GM12801 (cell line): ENCODE data around the gene FAM156A.
"Not testable (repeated sequence)": the region's sequence is repeated elsewhere in the genome, so short reads cannot be mapped to it uniquely, and the experiment has no call there.

Experiments used
- TF ChIP-seq, protein P1 (sequence below): IDR thresholded peaks from one replicate; pipeline ENCODE4 v1.5.1; 2011; ENCODE audit warnings: control low read depth; ENCODE audit not compliant: insufficient read length; ENCODE audit errors: extremely low read depth

Gene FAM156A

GRCh38 chrX:52958113-52958959, at the start of gene FAM156A:
TSS of gene FAM156A (minus strand) at chrX:52958518. CDS start at chrX:52948588, 9,930 bp downstream.
- TF ChIP-seq, protein P1, sequence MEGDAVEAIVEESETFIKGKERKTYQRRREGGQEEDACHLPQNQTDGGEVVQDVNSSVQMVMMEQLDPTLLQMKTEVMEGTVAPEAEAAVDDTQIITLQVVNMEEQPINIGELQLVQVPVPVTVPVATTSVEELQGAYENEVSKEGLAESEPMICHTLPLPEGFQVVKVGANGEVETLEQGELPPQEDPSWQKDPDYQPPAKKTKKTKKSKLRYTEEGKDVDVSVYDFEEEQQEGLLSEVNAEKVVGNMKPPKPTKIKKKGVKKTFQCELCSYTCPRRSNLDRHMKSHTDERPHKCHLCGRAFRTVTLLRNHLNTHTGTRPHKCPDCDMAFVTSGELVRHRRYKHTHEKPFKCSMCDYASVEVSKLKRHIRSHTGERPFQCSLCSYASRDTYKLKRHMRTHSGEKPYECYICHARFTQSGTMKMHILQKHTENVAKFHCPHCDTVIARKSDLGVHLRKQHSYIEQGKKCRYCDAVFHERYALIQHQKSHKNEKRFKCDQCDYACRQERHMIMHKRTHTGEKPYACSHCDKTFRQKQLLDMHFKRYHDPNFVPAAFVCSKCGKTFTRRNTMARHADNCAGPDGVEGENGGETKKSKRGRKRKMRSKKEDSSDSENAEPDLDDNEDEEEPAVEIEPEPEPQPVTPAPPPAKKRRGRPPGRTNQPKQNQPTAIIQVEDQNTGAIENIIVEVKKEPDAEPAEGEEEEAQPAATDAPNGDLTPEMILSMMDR = not testable (repeated sequence)

GRCh38 chrX:53005327-53005726, 47.0 kb upstream of the FAM156A start:
- TF ChIP-seq, protein P1 = no peak

DNA sequence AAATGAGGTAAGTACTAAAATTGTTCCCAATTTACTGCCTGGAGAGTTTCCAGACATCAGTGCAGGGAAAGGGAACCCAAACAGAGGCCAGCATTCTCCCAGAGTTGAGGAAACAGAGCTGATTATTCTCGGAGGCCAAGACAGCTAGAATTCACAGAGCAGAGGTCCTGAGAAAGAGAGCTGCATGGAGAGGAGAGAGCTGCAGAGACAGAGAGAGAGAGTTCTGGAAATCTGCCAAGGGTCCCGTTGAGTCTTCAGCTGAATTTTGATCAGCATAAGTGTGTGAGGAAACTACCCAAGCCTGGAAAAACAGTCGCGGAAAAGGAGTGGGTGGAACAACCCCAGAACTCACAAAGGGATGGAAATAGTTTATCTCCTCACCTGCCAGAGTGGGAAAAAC, 46.5 kb upstream of the FAM156A start:
- TF ChIP-seq, protein P1 = no peak

GRCh38 chrX:53004038-53004437, 45.7 kb upstream of the FAM156A start:
- TF ChIP-seq, protein P1 = no peak

DNA sequence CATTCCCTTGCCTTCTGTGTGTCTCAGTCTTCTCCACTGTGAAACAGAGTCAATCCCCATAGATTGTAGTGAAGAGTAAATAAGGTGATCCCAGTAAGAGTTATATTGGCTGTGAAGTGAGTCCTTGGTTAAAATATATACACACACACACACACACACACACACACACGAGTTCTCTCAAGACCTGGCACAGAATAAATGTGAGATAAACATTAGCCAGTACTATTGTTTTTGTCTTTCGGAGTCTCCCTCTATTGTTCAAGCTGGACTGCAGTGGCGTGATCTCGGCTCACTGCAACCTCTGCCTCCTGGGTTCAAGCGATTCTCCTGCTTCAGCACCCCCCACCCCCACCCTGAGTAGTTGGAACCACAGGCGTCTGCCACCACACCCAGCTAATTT, 44.8 kb upstream of the FAM156A start:
- TF ChIP-seq, protein P1 = no peak

GRCh38 chrX:53001958-53002357, 43.6 kb upstream of the FAM156A start:
- TF ChIP-seq, protein P1 = no peak

GRCh38 chrX:53000447-53001135, 42.3 kb upstream of the FAM156A start:
- TF ChIP-seq, protein P1 = no peak
